C4-2B (cell line): ENCODE results near the gene MRI1.

ENCODE experiments used
- H3K27ac ChIP-seq: fragments of 450-650 bp; 2 replicates; pipeline ENCODE4 v1.5.1; 2017
- ZFX ChIP-seq: fragments of 450-650 bp; IDR thresholded peaks from 2 replicates; pipeline ENCODE4 v1.6.1; 2017
- TF ChIP-seq, protein P1 (sequence below): fragments of 450-650 bp; conservative IDR thresholded peaks from 2 replicates; pipeline ENCODE4 v1.5.1; 2017; ENCODE audit warnings: mild to moderate bottlenecking

MRI1 gene

DNA sequence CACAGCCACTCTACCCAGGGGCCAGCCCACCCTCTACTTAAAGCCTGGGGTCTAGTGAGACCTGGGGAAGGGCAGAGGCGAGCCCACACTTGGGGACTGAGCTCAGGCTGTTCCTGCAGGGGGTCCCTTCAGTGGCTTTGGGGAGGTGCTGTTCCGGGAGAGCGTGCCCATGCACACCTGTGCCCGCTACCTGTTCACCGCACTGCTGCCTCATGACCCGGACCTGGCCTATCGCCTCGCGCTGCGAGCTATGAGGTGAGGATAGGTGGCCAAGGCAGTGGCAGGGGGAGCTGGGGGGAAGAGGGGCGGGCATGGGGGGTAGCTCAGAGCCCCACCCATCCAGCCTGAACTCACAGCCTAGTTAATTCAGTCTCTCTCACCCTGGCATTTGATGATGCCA lies 54.9 kb downstream of the MRI1 start:
- TF ChIP-seq ZFX, result no peak
- TF ChIP-seq, protein P1, sequence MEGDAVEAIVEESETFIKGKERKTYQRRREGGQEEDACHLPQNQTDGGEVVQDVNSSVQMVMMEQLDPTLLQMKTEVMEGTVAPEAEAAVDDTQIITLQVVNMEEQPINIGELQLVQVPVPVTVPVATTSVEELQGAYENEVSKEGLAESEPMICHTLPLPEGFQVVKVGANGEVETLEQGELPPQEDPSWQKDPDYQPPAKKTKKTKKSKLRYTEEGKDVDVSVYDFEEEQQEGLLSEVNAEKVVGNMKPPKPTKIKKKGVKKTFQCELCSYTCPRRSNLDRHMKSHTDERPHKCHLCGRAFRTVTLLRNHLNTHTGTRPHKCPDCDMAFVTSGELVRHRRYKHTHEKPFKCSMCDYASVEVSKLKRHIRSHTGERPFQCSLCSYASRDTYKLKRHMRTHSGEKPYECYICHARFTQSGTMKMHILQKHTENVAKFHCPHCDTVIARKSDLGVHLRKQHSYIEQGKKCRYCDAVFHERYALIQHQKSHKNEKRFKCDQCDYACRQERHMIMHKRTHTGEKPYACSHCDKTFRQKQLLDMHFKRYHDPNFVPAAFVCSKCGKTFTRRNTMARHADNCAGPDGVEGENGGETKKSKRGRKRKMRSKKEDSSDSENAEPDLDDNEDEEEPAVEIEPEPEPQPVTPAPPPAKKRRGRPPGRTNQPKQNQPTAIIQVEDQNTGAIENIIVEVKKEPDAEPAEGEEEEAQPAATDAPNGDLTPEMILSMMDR, result no peak
- H3K27ac ChIP-seq, result no peak overlapping the region

DNA sequence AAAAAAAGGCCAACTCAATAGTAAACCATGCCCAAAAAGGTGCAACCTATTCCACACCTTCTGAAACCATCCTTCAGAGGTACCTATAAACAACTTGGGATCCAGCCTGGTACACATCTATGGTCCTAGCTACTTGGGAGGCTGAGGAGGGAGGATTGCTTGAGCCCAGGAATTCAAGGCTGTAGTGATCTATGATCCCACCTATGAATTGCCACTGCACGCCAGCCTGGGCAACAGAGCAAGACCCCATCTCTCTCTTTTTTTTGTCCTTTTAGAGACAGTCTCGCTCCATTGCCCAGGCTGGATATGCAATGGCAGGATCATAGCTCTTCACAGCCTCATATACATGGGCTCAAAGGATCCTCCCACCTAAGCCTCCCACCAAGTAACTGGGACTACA lies 57.0 kb downstream of the MRI1 start:
- TF ChIP-seq, protein P1, result no peak
- TF ChIP-seq ZFX, result no peak
- H3K27ac ChIP-seq, result no peak overlapping the region

DNA sequence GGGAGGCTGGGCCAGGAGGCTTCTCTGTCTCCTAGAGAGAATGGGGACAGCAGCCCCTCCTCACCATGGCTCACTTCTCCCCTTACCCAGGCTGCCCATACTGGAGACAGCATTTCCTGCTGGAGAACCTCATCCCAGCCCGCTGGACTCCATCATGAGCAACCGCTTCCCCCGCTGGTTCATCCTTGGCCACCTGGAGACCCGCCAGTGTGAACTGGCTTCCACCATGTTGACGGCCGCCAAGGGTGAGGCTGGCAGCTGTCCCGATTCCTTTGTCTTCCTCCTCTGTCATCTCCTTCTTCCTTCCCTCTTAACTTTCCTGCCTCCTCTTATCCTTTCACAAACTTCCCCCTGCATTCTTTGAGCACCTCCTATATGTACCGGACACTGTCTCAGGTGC lies 58.9 kb downstream of the MRI1 start:
- no peak for TF ChIP-seq ZFX
- TF ChIP-seq, protein P1, result no peak
- no peak overlapping the region for H3K27ac ChIP-seq
